K562 (cell line): ENCODE results near the gene AP1M2. TPM values are rescaled to one million over a fixed set of nuclear protein-coding genes. Genes with fewer than 3 reads are reported as not detected.

ENCODE experiments used
- CBFB ChIP-seq: sonication (generic); formaldehyde crosslinking; IDR thresholded peaks from 2 replicates; pipeline ENCODE4 v1.4.0; 2020; ENCODE audit warnings: mild to moderate bottlenecking, missing genetic modification reagents
- CBX2 ChIP-seq: fragments of 200-600 bp; sonication (generic); IDR thresholded peaks from one replicate; pipeline ENCODE4 v1.6.1; 2012; ENCODE audit warnings: mild to moderate bottlenecking, low read length, inconsistent platforms; ENCODE audit not compliant: insufficient read depth, poor library complexity, severe bottlenecking
- DMBX1 ChIP-seq: fragments of 250-450 bp; sonication (Bioruptor Pico); IDR thresholded peaks from 2 replicates; pipeline ENCODE4 v1.8.0; 2022; ENCODE audit warnings: inconsistent platforms, mild to moderate bottlenecking, moderate library complexity, borderline replicate concordance
- GABPB1 ChIP-seq: sonication (generic); formaldehyde crosslinking; IDR thresholded peaks from 2 replicates; pipeline ENCODE4 v1.8.0; 2022; ENCODE audit warnings: mild to moderate bottlenecking, missing genetic modification reagents
- HCFC1 ChIP-seq: IDR thresholded peaks from 2 replicates; pipeline ENCODE4 v1.6.1; 2012; ENCODE audit warnings: low read depth, low read length, improper control_type of control experiment
- KDM5B ChIP-seq: fragments of 200-600 bp; sonication (generic); IDR thresholded peaks from 2 replicates; pipeline ENCODE4 v1.6.1; 2012; ENCODE audit warnings: low read depth, mild to moderate bottlenecking, moderate library complexity, low read length, control low read depth, inconsistent platforms; ENCODE audit not compliant: insufficient replicate concordance
- MYC ChIP-seq, 2 experiments: fragments of 250-450 bp in 1 of 2; sonication (Bioruptor Pico) in 1 of 2; IDR thresholded peaks; 2 replicates each; pipeline versions ENCODE4 v1.5.1 to v1.6.1; 2012 to 2021; ENCODE audit warnings: low read depth in 2 of 2, borderline replicate concordance in 1 of 2, improper control_type of control experiment in 1 of 2, low read length in 1 of 2, mild to moderate bottlenecking in 1 of 2, moderate library complexity in 1 of 2
- POLR2AphosphoS5 ChIP-seq: IDR thresholded peaks from 2 replicates; pipeline ENCODE4 v1.6.1; 2011; ENCODE audit warnings: mild to moderate bottlenecking, low read depth, low read length, moderate library complexity; ENCODE audit not compliant: control insufficient read depth, insufficient read depth
- RUNX1 ChIP-seq: sonication (generic); IDR thresholded peaks from 2 replicates; pipeline ENCODE4 v1.6.1; 2016; ENCODE audit warnings: antibody characterized with exemption, low read depth
- TAL1 ChIP-seq: fragments of 450-650 bp; IDR thresholded peaks from 2 replicates; pipeline ENCODE4 v1.6.1; 2016; ENCODE audit warnings: mild to moderate bottlenecking
- WHSC1 ChIP-seq: IDR thresholded peaks from one replicate; pipeline ENCODE4 v1.6.1; 2012; ENCODE audit warnings: low read length, control low read depth, inconsistent platforms
- ZNF217 ChIP-seq: sonication (generic); formaldehyde crosslinking; IDR thresholded peaks from 2 replicates; pipeline ENCODE4 v1.8.0; 2022; ENCODE audit warnings: mild to moderate bottlenecking, missing genetic modification reagents
- ZNF431 ChIP-seq: sonication (generic); formaldehyde crosslinking; IDR thresholded peaks from 2 replicates; pipeline ENCODE4 v1.8.0; 2022; ENCODE audit warnings: mild to moderate bottlenecking, missing genetic modification reagents
- polyA plus RNA-seq, 8 experiments: library from polyadenylated mRNA; depleted of rRNA in 4 of 8; stranded (reverse) in 5 of 8; unstranded in 3 of 8; fragments of >200 nt; fragmentation: Nextera tagmentation in 2 of 8; fragmentation: Illumina TruSeq in 1 of 8; extraction: Ambion mirVana in 2 of 8; extraction: Trizol in 1 of 8; gene quantifications; 2 replicates each; pipeline versions ENCODE4 v1.2.1 to v1.2.3, GENCODE V29; 2011 to 2014; ENCODE audit warnings: inconsistent platforms in 1 of 8, missing spikeins in 1 of 8
- total RNA-seq, 7 experiments: library from RNA; depleted of rRNA in 6 of 7; stranded (reverse); fragments of >200 nt in 6 of 7; fragmentation: Illumina TruSeq in 2 of 7; extraction: Trizol in 2 of 7; gene quantifications; 2 replicates each; pipeline versions ENCODE4 v1.2.1 to v1.2.3, GENCODE V29; 2011 to 2021; ENCODE audit warnings: low replicate concordance in 1 of 7
- TF ChIP-seq, protein P1 (sequence below): sonication (generic); formaldehyde crosslinking; IDR thresholded peaks from 2 replicates; pipeline ENCODE4 v1.5.0; 2020; ENCODE audit warnings: missing genetic modification reagents
- TF ChIP-seq, protein P2 (sequence below): fragments of 250-450 bp; sonication (Bioruptor Pico); IDR thresholded peaks from 2 replicates; pipeline ENCODE4 v1.8.0; 2022; ENCODE audit warnings: moderate library complexity, mild to moderate bottlenecking, inconsistent platforms
- TF ChIP-seq, protein P3 (sequence below): fragments of 250-450 bp; sonication (Bioruptor Pico); IDR thresholded peaks from 2 replicates; pipeline ENCODE4 v1.5.0; 2021
- TF ChIP-seq, protein P4 (sequence below): fragments of 250-450 bp; sonication (Bioruptor Pico); IDR thresholded peaks from 2 replicates; pipeline ENCODE4 v1.8.0; 2021; ENCODE audit warnings: moderate library complexity, mild to moderate bottlenecking, inconsistent platforms
- TF ChIP-seq, protein P5 (sequence below): sonication (generic); formaldehyde crosslinking; IDR thresholded peaks from 2 replicates; pipeline ENCODE4 v1.8.1; 2023; ENCODE audit warnings: mild to moderate bottlenecking, missing genetic modification reagents
- TF ChIP-seq, protein P6 (sequence below): fragments of 250-450 bp; sonication (Bioruptor Pico); IDR thresholded peaks from 2 replicates; pipeline ENCODE4 v1.8.0; 2022; ENCODE audit warnings: inconsistent platforms, mild to moderate bottlenecking, moderate library complexity, borderline replicate concordance

The AP1M2 gene
- total and polyA plus RNA-seq, 9 of the 15 experiments (the other 6 are each of a cell fraction or from before 2014, with no cell fraction given) = 0.33 to 1.4 (median 0.89) TPM; not detected in 1

DNA sequence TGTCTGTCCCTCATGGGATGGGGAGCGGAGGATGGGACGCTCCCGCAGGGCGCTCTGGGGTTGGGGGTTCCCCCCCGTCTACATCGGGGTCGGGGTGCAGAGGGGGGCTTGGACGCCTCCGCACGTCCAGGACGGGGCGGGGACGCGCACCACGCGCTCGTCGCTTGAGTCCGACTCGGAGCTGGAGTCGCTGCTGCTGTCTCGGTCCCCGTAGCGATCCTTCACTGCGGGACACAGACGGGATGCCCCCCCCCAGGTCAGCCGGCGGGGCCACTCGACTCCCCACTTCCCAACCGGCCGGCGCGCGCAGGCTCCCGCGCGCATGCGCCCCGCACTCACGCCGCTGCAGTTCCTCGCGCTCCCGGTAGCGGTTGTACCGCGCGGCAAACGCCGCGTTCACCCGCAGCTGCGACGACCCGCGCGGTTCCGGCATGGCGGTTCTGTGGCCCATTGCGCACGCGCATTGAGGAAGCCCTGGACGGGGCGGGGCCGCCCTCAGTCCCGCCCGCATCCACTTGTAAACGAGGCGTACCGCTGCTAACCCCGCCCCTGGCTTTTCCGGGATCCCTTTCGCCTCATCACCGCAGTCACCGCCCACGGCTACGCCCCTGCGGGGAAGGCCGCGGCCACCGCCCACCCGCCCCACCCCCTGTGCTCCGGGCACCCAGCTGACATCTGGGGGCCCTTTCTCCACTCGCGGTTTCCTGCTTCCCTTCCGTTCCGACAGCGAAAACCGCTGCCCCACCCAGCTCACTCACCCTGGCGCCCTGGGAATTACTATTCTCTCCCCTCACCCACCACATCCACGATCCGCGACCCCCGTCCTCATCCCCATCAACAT, 21.3 kb downstream of the AP1M2 start, which contains the start of gene KRI1 (continued):
- TF ChIP-seq, protein P1, sequence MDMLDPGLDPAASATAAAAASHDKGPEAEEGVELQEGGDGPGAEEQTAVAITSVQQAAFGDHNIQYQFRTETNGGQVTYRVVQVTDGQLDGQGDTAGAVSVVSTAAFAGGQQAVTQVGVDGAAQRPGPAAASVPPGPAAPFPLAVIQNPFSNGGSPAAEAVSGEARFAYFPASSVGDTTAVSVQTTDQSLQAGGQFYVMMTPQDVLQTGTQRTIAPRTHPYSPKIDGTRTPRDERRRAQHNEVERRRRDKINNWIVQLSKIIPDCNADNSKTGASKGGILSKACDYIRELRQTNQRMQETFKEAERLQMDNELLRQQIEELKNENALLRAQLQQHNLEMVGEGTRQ (CRISPR knock-in tag) = no peak
- TF ChIP-seq, protein P2, sequence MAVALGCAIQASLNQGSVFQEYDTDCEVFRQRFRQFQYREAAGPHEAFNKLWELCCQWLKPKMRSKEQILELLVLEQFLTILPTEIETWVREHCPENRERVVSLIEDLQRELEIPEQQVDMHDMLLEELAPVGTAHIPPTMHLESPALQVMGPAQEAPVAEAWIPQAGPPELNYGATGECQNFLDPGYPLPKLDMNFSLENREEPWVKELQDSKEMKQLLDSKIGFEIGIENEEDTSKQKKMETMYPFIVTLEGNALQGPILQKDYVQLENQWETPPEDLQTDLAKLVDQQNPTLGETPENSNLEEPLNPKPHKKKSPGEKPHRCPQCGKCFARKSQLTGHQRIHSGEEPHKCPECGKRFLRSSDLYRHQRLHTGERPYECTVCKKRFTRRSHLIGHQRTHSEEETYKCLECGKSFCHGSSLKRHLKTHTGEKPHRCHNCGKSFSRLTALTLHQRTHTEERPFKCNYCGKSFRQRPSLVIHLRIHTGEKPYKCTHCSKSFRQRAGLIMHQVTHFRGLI = no peak
- TF ChIP-seq CBFB (CRISPR knock-in tag) (no peak), WHSC1 (no peak), DMBX1 (no peak), GABPB1 (CRISPR knock-in tag) (peak; percentile 78), KDM5B (peak; percentile 71), RUNX1 (no peak), ZNF217 (CRISPR knock-in tag) (no peak), MYC (IDR thresholded peaks at IDR 0.05; ENCODE audit: low read depth, low read length) (peak; percentile 90), MYC (CRISPR knock-in tag; IDR thresholded peaks at IDR 0.05; ENCODE audit: borderline replicate concordance, low read depth) (peak; percentile 79; the same call in 1 of the 2 replicates), HCFC1 (peak; percentile 61; the same call in 1 of the 2 replicates), CBX2 (no peak), POLR2AphosphoS5 (peak; percentile 51; the same call in 1 of the 2 replicates), TAL1 (no peak), ZNF431 (CRISPR knock-in tag) (no peak)
- TF ChIP-seq, protein P3, sequence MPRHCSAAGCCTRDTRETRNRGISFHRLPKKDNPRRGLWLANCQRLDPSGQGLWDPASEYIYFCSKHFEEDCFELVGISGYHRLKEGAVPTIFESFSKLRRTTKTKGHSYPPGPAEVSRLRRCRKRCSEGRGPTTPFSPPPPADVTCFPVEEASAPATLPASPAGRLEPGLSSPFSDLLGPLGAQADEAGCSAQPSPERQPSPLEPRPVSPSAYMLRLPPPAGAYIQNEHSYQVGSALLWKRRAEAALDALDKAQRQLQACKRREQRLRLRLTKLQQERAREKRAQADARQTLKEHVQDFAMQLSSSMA = no peak
- TF ChIP-seq, protein P4, sequence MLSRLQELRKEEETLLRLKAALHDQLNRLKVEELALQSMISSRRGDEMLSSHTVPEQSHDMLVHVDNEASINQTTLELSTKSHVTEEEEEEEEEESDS (CRISPR knock-in tag) = no peak
- TF ChIP-seq, protein P5, sequence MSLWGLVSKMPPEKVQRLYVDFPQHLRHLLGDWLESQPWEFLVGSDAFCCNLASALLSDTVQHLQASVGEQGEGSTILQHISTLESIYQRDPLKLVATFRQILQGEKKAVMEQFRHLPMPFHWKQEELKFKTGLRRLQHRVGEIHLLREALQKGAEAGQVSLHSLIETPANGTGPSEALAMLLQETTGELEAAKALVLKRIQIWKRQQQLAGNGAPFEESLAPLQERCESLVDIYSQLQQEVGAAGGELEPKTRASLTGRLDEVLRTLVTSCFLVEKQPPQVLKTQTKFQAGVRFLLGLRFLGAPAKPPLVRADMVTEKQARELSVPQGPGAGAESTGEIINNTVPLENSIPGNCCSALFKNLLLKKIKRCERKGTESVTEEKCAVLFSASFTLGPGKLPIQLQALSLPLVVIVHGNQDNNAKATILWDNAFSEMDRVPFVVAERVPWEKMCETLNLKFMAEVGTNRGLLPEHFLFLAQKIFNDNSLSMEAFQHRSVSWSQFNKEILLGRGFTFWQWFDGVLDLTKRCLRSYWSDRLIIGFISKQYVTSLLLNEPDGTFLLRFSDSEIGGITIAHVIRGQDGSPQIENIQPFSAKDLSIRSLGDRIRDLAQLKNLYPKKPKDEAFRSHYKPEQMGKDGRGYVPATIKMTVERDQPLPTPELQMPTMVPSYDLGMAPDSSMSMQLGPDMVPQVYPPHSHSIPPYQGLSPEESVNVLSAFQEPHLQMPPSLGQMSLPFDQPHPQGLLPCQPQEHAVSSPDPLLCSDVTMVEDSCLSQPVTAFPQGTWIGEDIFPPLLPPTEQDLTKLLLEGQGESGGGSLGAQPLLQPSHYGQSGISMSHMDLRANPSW (CRISPR knock-in tag) = no peak
- TF ChIP-seq, protein P6, sequence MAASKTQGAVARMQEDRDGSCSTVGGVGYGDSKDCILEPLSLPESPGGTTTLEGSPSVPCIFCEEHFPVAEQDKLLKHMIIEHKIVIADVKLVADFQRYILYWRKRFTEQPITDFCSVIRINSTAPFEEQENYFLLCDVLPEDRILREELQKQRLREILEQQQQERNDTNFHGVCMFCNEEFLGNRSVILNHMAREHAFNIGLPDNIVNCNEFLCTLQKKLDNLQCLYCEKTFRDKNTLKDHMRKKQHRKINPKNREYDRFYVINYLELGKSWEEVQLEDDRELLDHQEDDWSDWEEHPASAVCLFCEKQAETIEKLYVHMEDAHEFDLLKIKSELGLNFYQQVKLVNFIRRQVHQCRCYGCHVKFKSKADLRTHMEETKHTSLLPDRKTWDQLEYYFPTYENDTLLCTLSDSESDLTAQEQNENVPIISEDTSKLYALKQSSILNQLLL (CRISPR knock-in tag) = no peak
